D341Med (cell line): ENCODE data around the gene TTC29.
A peak's percentile ranks its signal among the peaks of the same experiment; 100 is the strongest.
"Not testable (repeated sequence)": the region's sequence is repeated elsewhere in the genome, so short reads cannot be mapped to it uniquely, and the experiment has no call there.

ENCODE experiments used
- DNase-seq: peaks from one replicate; pipeline ENCODE4 v3.0.0; 2012; ENCODE audit warnings: low spot score

TTC29 gene

DNA sequence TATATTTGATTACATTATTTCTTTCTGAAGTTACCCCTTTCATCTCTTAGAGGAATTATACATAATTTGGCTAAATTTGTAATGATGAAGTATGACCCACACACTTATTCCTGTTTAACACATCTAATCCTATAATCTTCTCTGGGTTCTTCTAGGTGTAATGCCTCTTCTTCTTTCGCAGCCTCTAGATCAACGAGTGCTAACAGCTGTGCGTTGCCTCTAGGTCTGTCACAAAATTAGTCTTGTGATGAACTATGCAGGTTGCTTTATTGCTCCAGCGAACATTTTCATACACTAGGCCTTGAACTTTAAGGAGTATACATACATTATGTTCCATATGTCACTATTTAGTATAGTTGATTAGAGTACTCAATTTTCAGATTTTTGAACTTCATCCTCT, 89.9 kb downstream of the TTC29 start:
- peak; percentile 53 for DNase-seq

DNA sequence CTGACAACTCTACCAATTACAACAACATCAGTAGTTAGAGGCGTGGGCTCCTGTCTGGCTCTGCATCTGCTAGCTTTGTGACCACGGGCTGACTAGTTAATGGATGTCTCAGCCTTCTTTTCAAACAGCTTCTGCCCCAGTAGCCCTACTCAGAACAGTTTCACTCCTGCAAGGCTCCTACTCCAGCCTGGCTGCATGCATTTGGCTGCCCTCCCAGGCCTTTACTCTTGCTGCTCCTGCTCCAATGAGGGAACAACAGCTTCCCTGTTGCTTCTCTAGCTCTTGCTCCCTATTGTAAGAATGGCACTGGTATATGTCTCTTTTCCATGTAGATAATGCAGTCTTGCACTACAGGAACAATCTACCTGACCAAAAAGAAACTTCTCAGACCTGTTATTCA, 93.3 kb downstream of the TTC29 start:
- no peak for DNase-seq

DNA sequence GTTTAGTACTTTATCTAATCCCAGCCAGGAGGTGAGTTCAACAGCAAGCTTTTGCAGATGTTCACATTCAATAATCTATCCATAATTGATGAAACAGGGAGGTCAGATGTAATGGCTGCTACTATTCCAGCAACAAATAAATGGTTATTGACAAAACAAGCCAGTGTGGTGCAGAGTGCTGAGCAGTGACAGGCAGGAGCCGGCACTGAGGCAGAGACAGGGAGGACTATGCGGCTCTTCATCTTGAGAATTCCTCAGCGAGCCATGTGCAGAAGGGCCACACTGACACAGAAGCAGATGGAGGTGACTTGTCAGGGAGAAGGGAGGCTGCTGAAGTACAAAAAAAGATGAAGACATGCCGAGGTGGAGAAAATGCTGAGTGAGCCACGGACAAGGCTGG, 98.3 kb downstream of the TTC29 start:
- DNase-seq, result no peak

GRCh38 chr4:146846882-146847281, 98.8 kb downstream of the TTC29 start:
- no peak for DNase-seq

DNA sequence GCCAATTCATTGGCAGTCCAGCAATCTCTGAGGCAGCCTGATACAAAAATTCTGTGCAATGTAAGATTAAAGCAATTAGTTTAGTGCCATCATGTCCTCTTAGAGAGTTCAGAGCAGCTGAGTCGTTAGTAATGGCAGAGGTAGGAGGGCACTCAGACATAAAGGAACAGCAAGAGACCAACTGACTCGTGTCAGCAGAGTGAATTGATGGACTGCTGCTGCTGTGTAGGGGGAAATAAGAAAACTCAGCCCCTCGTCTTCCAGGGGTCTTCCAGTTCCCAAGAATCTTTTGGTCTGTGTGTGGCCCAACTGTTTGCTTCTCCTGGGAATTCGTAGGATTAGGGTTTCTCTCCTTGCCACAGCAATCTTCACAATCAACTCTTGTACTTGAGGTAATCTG, 100.9 kb downstream of the TTC29 start:
- no peak for DNase-seq

DNA sequence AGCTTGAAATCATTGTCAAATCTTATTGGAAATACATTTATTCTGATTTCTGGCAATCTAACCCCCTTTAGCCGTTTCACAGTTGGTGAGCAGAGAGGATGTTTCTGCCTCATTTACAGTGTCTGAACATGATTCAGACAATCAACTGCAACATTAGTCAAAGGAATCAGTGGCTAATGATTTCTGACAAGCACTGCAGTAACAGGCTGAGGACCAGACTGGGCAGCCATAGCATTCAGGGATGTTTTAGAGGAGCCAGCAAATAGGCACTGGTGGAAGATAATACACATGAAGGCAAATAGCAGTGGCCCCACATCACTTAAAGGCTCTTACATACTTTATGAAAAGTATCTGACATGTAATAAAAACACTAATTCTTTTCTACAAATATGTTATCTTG, 102.8 kb downstream of the TTC29 start:
- DNase-seq, result no peak

DNA sequence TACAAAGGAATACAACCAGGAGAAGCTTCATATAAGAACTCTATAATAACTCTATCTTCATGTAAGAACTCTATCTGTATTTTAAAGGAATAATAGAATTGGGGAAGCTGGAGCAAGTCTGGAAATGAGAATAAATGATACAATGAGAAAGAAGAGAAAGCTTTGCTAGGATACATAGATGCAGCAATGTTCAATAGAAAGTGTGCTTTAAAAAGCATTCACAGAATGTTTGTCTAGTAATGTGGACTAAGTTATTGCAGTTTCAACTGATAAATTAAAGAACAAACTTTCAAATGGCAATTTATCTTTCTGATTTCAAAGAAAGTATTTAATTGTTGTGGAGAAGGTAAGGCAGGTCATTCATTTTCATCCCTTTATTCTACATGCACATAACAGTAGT, 104.9 kb downstream of the TTC29 start:
- DNase-seq, result no peak

- no peak for DNase-seq
These were observed 110.6 kb downstream of the TTC29 start for GRCh38 chr4:146835096-146835495.

GRCh38 chr4:146834263-146835034, 111.2 kb downstream of the TTC29 start:
- DNase-seq, result no peak

DNA sequence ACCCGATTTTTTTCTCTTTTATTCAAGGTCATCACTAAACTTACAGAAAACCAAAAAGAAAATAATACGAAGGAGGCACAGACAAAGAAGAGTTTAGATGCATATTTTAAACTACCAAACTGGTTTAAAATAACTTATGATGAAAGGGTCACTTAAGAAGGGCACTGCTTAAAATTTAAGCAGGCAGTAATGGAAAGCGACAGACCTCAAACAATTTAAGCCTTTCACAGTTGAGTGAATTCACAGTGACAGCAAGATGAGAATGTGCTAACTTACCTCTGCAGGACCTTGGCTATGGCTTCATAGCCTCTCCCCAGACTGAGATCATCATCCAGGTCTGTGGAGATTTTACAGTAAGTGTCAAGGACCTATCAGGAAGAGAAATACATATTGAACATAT, 112.1 kb downstream of the TTC29 start:
- DNase-seq, result no peak

GRCh38 chr4:146822980-146823379, 122.7 kb downstream of the TTC29 start:
- DNase-seq, result not testable (repeated sequence)

DNA sequence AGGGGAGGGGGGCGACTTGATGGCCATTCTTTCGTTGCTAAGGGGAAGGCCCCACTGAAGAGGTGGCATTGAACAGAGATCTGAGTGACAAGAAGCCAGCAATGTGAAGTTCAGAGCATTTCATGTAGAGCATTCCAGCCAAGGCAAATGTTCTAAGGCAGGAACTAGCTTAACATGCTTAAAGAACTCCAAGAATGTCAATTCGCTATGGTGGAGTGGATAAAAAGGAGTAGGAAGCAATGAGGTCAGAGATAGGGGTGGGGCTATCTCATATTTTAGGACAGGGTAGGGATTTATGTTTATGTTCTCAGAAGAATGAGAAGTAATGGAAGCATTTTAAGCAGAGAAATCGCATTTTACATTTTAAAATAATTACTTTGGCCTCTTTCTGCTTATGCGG, 130.9 kb downstream of the TTC29 start:
- no peak for DNase-seq

DNA sequence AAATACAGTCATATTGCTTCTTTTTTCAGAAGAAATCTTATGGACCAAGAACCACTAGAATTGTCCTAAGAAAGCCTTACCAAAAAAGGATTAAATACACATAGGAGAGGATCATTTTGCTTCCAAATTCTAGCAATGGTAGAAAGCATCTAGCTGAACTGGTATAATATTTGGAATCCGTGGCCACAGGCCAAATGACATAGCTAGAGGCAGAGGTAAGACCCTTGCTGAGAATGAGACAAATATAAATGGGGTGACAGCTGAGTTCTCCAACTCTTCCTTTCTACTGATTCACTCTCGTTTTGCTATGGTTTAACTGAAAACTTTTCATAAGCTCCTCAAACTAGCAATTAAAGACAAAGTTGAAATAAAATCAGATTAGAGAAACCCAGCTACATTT, 150.0 kb downstream of the TTC29 start:
- no peak for DNase-seq

- no peak for DNase-seq
These were observed 151.9 kb downstream of the TTC29 start for GRCh38 chr4:146793727-146794126.

DNA sequence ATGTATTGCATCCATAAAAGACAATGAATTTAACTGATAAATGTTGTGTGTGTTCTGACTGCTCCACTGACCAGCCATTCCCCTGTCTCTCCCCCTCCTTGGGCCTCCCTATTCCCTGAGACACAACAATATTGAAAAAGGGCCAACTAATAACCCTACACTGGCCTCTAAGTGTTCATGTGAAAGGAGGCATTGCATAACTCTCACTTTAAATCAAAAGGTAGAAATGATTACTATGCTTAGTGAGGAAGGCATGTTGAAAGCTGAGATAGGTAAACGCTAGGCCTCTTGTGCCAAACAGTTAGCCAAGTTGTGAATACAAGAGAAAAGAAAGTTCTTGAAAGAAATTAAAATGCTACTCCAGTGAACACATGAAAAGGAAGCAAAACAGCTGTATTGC, 154.2 kb downstream of the TTC29 start:
- no peak for DNase-seq

DNA sequence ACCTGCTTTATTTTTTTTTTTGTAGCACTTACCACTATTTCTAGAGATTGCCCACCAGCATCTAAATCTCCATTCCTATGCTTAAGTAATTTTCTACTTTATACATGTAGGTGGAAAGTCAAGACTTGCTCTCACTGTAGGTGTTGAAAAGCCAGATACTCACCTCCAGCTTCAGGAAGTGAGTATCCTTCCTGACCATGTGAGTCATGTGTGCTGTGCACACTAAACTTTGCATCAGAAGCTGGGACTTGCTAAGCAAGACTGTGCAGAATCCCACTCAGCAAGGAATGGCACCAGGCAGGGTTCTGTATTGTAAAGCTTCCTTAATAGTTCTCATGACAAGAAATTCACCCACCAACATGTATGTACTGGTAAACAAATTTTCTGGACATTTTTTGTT, 155.1 kb downstream of the TTC29 start:
- DNase-seq, result no peak

DNA sequence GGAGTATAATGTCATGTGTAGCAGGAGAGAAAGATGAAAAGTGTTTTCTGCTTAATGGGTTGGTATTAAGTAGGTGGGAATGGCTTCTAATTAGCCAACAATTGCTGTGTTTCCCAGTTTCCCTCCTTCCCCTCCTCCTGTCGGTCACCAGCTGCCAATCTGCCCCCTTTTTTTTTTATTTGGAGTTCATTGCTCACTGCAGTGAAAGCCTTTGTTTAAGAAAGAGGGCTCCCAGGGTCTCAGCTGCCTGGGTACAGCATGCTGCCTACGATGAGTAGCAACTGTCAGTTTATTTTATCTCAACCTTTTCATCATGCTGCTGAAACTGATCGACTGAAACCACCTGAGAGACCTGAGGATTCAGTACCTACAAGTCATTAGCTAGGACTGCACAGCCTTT, 157.9 kb downstream of the TTC29 start:
- DNase-seq, result no peak

- DNase-seq, result no peak
These were observed 169.0 kb downstream of the TTC29 start for GRCh38 chr4:146776691-146777090.

- DNase-seq, result no peak
These were observed 182.1 kb downstream of the TTC29 start for GRCh38 chr4:146763560-146763959.

- no peak for DNase-seq
These were observed 183.6 kb downstream of the TTC29 start for GRCh38 chr4:146762016-146762415.

GRCh38 chr4:146742416-146742815, 203.2 kb downstream of the TTC29 start:
- no peak for DNase-seq

DNA sequence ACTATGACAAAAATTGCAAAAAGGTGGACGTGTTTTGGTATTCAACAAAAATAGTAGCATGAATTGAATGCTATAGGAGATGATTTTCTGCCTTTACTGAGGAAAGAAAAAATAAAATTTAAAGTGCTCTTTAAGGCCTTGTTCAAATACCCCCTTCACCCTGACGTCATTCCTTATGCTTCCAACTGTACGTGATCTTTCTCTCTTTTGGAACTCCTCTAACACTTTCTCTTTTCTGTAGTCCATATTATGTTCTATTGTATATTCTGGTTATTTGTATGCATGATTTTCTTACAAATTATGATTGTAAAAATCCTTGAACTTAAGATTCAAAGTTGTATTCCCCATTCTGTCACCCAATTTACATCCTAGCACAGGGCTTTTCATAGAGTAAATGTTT, 206.5 kb downstream of the TTC29 start:
- no peak for DNase-seq

- DNase-seq, result not testable (repeated sequence)
These were observed 222.1 kb downstream of the TTC29 start for GRCh38 chr4:146723519-146723918.

DNA sequence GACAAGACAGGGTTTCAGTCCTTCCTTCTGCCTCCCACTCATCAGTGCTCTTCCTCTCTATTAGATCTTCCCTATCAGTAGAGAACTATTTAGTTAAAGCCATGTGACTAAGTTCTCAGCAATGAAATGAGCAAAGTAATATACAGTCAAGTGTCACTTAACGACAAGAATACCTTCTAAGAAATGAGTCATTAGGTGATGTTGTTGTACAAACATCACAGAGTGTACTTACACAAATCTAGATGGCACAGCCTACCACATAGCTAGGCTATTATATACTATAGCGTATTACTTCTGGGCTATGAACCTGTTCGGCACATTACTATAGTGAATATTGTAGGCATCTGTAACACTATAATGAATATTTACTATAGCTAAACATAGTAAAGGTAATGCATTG, 235.7 kb downstream of the TTC29 start:
- no peak for DNase-seq
